Measurements from ENCODE around the gene TOM1L1.

Gene TOM1L1

GRCh38 chr17:54882950-54883349 is 17.7 kb upstream of the TOM1L1 start:
- H3K36me3 Mint-ChIP-seq (ENCODE audit: low read depth): no peaks in the 10 kb centered on the region
- no peaks in the 10 kb centered on the region for H3K4me1 Mint-ChIP-seq (ENCODE audit: low read depth)
- H3K27me3 Mint-ChIP-seq (ENCODE audit: low read depth): peaks cover 3% of the 10 kb centered on the region
- no peaks in the 10 kb centered on the region for H3K9me3 Mint-ChIP-seq
- no peak overlapping the region for H3K27ac Mint-ChIP-seq
- H3K4me3 Mint-ChIP-seq: no peak overlapping the region

- Mint-ChIP-seq H3K4me1 (ENCODE audit: low read depth) (no peaks in the 10 kb centered on the region), H3K27ac (no peak overlapping the region), H3K9me3 (no peaks in the 10 kb centered on the region), H3K36me3 (ENCODE audit: low read depth) (no peaks in the 10 kb centered on the region), H3K4me3 (no peak overlapping the region), H3K27me3 (ENCODE audit: low read depth) (peaks cover 3% of the 10 kb centered on the region)
Observed at GRCh38 chr17:54883939-54884338, 16.7 kb upstream of the TOM1L1 start.

DNA sequence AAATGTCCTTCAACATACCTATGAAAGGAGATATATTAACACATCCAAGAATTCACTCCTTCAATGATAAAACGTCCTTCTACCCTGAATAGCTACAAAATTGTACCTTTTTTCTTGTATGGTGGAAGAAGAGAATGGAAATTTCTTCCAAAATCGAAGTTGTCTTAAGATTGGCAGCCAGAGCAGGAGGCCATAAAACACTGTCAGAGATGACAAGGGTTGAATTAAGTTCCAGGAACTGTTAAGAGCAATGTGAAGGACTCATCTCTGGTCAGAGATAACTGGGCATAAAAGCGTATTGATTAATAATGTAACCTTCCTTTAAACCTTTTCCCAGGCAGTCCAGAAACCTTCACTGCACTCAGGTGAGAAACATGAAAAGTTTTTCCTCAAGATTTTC is 12.9 kb upstream of the TOM1L1 start:
- Mint-ChIP-seq H3K27ac (no peak overlapping the region), H3K27me3 (ENCODE audit: low read depth) (no peaks in the 10 kb centered on the region), H3K9me3 (no peaks in the 10 kb centered on the region), H3K36me3 (ENCODE audit: low read depth) (no peaks in the 10 kb centered on the region), H3K4me3 (no peak overlapping the region), H3K4me1 (ENCODE audit: low read depth) (no peaks in the 10 kb centered on the region)

- Mint-ChIP-seq H3K27me3 (ENCODE audit: low read depth) (no peaks in the 10 kb centered on the region), H3K9me3 (no peaks in the 10 kb centered on the region), H3K4me1 (ENCODE audit: low read depth) (no peaks in the 10 kb centered on the region), H3K27ac (no peak overlapping the region), H3K36me3 (ENCODE audit: low read depth) (no peaks in the 10 kb centered on the region), H3K4me3 (no peak overlapping the region)
Observed at GRCh38 chr17:54888254-54888653, 12.4 kb upstream of the TOM1L1 start.

DNA sequence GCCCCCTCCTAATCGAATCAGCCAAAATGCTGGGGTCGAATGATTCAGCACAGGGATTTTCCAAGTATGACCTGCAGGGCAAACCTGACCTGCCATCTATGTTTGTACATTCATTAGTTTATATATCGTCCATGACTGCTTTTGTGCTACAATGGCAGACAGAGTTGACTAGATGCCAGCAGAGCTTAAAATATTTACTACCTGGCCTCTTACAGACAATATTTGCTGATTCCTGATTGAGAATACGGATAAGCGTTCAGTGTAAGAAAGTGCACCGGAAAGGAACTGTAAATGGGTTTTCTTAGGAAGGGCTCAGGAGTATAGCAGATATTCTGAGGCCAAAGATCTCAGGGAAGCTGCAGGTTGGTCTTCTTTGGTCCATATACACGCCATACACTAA is 11.7 kb upstream of the TOM1L1 start:
- Mint-ChIP-seq H3K27me3 (ENCODE audit: low read depth) (no peaks in the 10 kb centered on the region), H3K27ac (no peak overlapping the region), H3K36me3 (ENCODE audit: low read depth) (no peaks in the 10 kb centered on the region), H3K9me3 (no peaks in the 10 kb centered on the region), H3K4me1 (ENCODE audit: low read depth) (no peaks in the 10 kb centered on the region), H3K4me3 (no peak overlapping the region)

DNA sequence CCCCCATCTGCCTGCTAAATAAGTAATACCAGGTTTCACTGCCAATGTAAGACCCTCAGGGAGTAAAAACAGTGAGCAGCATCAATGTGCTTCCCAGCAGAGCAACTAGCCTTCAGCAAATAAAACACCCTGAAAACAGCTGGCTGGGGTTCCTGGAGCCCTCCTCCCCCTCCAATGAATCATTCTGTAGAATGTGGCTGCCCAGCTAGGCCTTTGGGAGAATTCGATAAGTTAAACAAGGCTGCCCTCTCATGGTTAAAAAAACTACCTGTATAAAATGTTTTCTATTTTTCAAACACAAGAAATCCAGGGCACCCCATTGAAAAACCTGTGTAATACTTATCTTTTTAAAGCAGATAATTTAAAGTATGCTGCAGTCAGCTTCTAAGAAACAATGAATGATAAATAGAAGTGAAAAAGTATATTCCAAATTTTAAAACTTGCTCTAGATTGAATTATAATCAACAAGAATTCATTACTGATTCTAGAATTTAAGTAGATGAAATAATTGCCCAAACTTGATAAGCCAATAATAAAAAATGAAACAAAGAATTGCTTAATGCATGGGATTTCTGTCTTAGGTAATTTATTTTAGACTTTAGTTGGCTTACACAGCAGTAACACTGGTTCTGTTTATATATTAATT is 9.4 kb upstream of the TOM1L1 start:
- Mint-ChIP-seq H3K36me3 (ENCODE audit: low read depth) (no peaks in the 10 kb centered on the region), H3K27me3 (ENCODE audit: low read depth) (peaks cover 7% of the 10 kb centered on the region), H3K27ac (no peak overlapping the region), H3K4me1 (ENCODE audit: low read depth) (no peaks in the 10 kb centered on the region), H3K9me3 (no peaks in the 10 kb centered on the region), H3K4me3 (no peak overlapping the region)

DNA sequence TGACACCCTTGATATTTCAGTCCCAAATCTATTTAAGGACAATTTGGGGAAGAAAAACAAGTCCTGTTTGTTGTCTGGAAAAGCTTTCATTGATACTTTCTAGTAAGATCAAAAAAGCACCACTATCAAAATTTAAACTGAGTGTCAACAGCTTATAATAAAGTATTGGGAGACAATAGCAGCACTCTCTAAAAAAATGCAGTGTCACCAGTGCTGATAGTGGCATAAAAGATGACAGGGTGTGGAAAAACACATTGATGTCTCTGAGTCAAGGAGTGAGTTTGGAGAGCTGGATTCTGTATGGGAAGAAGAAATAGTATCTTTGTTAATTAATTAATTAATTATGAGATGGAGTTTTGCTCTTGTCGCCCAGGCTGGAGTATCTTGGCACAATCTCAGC is 8.3 kb upstream of the TOM1L1 start:
- no peak overlapping the region for H3K27ac Mint-ChIP-seq
- no peaks in the 10 kb centered on the region for H3K4me1 Mint-ChIP-seq (ENCODE audit: low read depth)
- peaks cover 13% of the 10 kb centered on the region for H3K27me3 Mint-ChIP-seq (ENCODE audit: low read depth)
- no peaks in the 10 kb centered on the region for H3K36me3 Mint-ChIP-seq (ENCODE audit: low read depth)
- no peaks in the 10 kb centered on the region for H3K9me3 Mint-ChIP-seq
- no peak overlapping the region for H3K4me3 Mint-ChIP-seq

GRCh38 chr17:54898576-54898975 is 2.1 kb upstream of the TOM1L1 start:
- no peak overlapping the region for H3K4me3 Mint-ChIP-seq
- peaks cover 3% of the 10 kb centered on the region for H3K4me1 Mint-ChIP-seq (ENCODE audit: low read depth)
- no peaks in the 10 kb centered on the region for H3K9me3 Mint-ChIP-seq
- no peak overlapping the region for H3K27ac Mint-ChIP-seq
- H3K36me3 Mint-ChIP-seq (ENCODE audit: low read depth): no peaks in the 10 kb centered on the region
- peaks cover 45% of the 10 kb centered on the region for H3K27me3 Mint-ChIP-seq (ENCODE audit: low read depth)

- Mint-ChIP-seq H3K4me1 (ENCODE audit: low read depth) (peaks cover 3% of the 10 kb centered on the region), H3K27ac (no peak overlapping the region), H3K9me3 (no peaks in the 10 kb centered on the region), H3K27me3 (ENCODE audit: low read depth) (peaks cover 45% of the 10 kb centered on the region), H3K36me3 (ENCODE audit: low read depth) (no peaks in the 10 kb centered on the region), H3K4me3 (no peak overlapping the region)
Observed at GRCh38 chr17:54899201-54899600, 1.5 kb upstream of the TOM1L1 start.

- no peak overlapping the region for H3K27ac Mint-ChIP-seq
- no peaks in the 10 kb centered on the region for H3K9me3 Mint-ChIP-seq
- H3K4me3 Mint-ChIP-seq: peak overlapping the region; percentile 56
- peaks cover 45% of the 10 kb centered on the region for H3K27me3 Mint-ChIP-seq (ENCODE audit: low read depth)
- H3K36me3 Mint-ChIP-seq (ENCODE audit: low read depth): no peaks in the 10 kb centered on the region
- peaks cover 3% of the 10 kb centered on the region for H3K4me1 Mint-ChIP-seq (ENCODE audit: low read depth)
Observed at GRCh38 chr17:54899721-54900456, 763 bp upstream of the TOM1L1 start.

- no peaks in the 10 kb centered on the region for H3K9me3 Mint-ChIP-seq
- H3K27ac Mint-ChIP-seq: no peak overlapping the region
- peaks cover 39% of the 10 kb centered on the region for H3K27me3 Mint-ChIP-seq (ENCODE audit: low read depth)
- H3K36me3 Mint-ChIP-seq (ENCODE audit: low read depth): no peaks in the 10 kb centered on the region
- peaks cover 3% of the 10 kb centered on the region for H3K4me1 Mint-ChIP-seq (ENCODE audit: low read depth)
- H3K4me3 Mint-ChIP-seq: peak overlapping the region; percentile 26
Observed at GRCh38 chr17:54901230-54901822, 674 bp downstream of the TOM1L1 start.

- peaks cover 3% of the 10 kb centered on the region for H3K4me1 Mint-ChIP-seq (ENCODE audit: low read depth)
- H3K36me3 Mint-ChIP-seq (ENCODE audit: low read depth): no peaks in the 10 kb centered on the region
- H3K4me3 Mint-ChIP-seq: no peak overlapping the region
- H3K27me3 Mint-ChIP-seq (ENCODE audit: low read depth): peaks cover 33% of the 10 kb centered on the region
- H3K27ac Mint-ChIP-seq: no peak overlapping the region
- H3K9me3 Mint-ChIP-seq: no peaks in the 10 kb centered on the region
Observed at GRCh38 chr17:54902017-54902416, 1.4 kb downstream of the TOM1L1 start.

GRCh38 chr17:54902611-54903010 is 2.0 kb downstream of the TOM1L1 start:
- Mint-ChIP-seq H3K4me3 (no peak overlapping the region), H3K9me3 (no peaks in the 10 kb centered on the region), H3K27me3 (ENCODE audit: low read depth) (peaks cover 32% of the 10 kb centered on the region), H3K4me1 (ENCODE audit: low read depth) (peaks cover 3% of the 10 kb centered on the region), H3K36me3 (ENCODE audit: low read depth) (no peaks in the 10 kb centered on the region), H3K27ac (no peak overlapping the region)

GRCh38 chr17:54903375-54903774 is 2.7 kb downstream of the TOM1L1 start:
- Mint-ChIP-seq H3K9me3 (no peaks in the 10 kb centered on the region), H3K27ac (no peak overlapping the region), H3K4me1 (ENCODE audit: low read depth) (peaks cover 3% of the 10 kb centered on the region), H3K27me3 (ENCODE audit: low read depth) (peaks cover 30% of the 10 kb centered on the region), H3K36me3 (ENCODE audit: low read depth) (no peaks in the 10 kb centered on the region), H3K4me3 (no peak overlapping the region)

DNA sequence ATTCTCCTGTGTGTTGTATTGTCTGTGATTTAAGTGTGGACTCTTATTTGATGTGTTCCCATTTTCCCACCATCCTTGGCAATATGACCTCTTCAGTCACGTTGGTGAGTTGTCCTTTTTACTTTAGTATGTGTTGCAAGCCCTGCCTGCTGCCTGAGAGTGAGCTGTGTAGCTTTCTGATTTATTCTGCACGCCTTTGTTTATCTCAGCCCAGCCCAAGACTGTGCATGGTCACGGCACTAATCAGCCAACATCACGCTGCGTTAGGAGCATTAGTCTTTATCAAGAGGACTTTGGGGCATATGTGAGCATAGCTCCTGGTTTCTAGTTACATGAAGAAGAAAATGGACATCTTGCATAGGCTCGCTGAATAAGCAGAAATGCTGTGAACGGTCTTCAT is 6.0 kb downstream of the TOM1L1 start:
- Mint-ChIP-seq H3K9me3 (no peaks in the 10 kb centered on the region), H3K27ac (no peak overlapping the region), H3K27me3 (ENCODE audit: low read depth) (peaks cover 3% of the 10 kb centered on the region), H3K36me3 (ENCODE audit: low read depth) (no peaks in the 10 kb centered on the region), H3K4me3 (no peak overlapping the region), H3K4me1 (ENCODE audit: low read depth) (no peaks in the 10 kb centered on the region)

Measured in T-helper 1 cell treated with Interleukin-12 subunit alpha and Interleukin-12 subunit beta and Interleukin-4 antibody, amounts not matched to agents 30 μg/mL and 1 μg/mL, for 36 hours (primary cell).